ENCODE results near the gene LLGL2. TPM values are rescaled to one million over a fixed set of nuclear protein-coding genes. Genes with fewer than 3 reads are reported as not detected.

The LLGL2 gene
- total RNA-seq, 1 experiment from 2014 or later = 1.2 TPM

DNA sequence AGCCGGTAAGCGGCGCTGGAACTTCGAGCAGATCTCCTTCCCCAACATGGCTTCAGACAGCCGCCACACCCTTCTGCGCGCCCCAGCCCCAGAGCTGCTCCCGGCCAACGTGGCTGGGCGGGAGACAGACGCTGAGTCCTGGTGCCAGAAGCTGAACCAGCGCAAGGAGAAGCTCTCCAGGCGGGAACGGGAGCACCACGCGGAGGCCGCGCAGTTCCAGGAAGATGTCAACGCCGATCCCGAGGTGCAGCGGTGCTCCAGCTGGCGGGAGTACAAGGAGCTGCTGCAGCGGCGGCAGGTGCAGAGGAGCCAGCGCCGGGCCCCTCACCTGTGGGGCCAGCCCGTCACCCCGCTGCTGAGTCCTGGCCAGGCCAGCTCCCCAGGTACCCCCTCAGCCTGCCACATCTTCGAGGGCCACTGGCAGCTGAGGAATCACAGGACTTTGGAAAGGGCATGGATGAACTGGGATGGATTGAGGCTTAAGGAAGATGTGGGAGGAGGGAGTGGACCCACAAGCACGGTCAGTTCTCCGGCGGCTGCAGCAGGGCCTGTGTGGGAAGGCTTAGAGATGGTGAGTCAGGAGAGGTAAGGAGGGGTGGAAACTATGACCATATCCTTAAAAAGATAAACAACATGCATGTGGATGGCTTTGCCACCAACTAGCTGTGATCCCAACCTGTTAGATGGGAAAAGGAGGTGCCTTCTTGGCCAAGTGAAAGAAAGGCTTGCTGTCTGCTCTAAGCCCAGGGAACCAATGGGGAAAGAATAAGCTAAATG is 3.4 kb upstream of the LLGL2 start:
- no peak for DNase-seq (ENCODE audit: low read depth)

DNA sequence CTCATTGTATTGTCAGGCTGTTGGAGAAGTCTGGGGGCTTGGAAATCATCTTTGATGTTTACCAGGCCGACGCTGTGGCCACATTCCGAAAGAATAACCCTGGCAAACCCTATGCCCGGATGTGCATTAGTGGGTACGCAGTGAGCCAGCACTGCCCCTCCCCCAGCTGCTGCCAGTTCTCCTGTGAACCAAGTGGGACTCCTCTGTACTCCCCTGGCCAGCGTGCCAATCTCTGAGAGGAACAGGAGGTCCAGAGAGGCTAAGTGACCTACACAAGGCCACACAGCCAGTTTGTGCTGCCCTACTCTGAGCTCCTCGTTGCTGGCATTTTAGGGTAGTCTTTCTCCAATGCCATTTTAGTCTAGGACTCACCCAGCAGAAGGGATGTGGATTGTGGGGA is 1.9 kb upstream of the LLGL2 start:
- no peak for DNase-seq (ENCODE audit: low read depth)

DNA sequence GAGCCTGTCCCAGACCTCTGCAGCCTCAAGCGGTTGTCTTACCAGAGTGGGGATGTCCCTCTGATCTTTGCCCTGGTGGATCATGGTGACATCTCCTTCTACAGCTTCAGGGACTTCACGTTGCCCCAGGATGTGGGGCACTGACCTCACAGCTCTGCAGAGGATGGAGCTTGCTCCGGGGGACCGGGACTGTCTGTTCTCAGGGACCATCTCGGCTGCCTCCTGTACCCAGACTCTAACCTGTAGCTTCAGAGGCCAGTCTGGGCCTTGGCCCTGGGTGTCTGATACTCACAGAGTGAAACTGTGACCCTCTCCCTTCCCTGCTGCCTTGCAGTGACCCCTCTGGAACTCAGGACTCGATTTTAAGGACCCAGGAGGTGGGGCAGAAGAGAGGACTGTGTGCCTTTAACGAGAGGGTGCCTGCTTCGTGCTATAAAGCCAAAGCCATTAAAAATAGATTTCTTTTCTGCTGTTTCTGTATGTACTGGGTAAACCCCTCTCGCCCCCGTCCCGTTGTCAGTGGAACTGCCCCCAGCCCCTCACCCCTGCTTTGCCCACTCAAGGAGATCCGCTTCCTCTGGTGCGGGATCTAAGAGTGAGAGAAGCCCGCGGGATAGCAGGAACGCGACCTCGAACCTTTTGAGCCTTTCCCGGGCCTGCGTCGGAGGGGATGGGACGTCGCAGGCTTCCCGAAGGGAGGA is 1.1 kb upstream of the LLGL2 start:
- no peak for DNase-seq (ENCODE audit: low read depth)

DNA sequence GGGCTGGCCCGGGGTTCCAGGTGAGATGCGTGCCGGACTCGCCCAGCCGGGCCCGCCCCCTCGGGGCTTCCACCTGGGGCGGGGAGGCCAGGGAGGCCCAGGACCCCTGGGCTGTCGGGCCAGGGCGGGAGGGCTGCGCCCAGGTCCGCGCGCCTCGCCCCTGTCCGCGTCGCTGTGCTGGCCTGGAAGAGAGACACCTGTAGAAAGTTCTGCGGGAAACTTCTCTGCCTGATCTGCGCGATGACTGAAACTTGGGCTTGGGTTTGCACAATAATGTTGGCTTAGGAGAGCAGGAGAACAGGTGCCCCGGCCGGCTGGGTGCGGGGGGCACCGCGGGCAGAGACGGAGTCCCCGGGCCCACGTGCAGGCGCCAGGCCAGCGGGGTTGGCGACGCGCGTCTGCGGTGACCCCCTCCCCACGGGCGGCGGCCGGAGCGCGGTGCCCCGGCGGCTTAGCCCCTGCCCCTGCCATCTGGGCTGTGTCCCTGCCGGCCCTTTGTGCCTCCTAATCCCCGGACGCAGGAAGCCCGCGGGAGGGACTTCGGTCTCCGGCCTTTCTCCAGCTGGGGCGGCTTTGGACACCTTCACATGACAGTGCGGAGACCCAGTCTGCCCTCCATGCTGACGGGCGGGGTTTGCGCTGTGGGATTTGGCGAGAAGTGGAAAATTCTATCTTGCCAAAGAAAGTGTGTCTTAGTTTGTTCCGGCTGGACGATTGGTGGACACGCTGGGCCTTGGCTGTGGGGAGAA is 483 bp downstream of the LLGL2 start:
- no peak for DNase-seq (ENCODE audit: low read depth)

DNA sequence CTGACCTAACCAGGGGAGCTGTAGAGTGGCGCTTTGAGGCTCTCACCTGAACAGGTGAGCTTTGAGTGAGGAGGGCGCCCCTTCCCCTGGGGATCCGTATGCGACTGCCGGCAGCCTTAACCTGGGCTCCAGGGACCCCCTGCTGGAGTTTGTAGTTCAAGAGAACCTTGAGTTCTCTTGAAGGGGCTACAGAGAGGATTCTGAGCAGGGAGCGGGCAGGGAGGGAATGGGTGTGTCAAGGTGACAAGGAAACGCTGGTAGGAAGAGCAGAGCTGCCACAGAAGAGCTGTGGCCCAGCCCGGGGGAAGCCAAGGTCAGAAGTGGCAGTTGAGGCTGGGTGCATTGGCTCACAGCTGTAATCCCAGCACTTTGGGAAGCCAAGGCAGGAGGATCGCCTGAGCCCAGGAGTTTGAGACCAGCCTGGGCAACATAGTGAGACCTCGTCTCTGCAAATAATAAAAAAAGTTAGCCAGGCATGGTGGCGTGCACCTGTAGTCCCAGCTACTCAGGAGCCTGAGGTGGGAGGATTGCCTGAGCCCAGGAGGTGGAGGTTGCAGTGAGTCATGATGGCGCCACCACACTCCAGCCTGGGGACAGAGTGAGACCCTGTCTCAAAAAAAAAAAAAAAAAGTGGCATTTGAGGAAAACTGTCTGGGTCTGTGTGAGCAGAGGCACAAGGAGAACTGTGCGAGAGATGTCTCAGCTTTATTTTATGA is 1.2 kb downstream of the LLGL2 start:
- no peak for DNase-seq (ENCODE audit: low read depth)

DNA sequence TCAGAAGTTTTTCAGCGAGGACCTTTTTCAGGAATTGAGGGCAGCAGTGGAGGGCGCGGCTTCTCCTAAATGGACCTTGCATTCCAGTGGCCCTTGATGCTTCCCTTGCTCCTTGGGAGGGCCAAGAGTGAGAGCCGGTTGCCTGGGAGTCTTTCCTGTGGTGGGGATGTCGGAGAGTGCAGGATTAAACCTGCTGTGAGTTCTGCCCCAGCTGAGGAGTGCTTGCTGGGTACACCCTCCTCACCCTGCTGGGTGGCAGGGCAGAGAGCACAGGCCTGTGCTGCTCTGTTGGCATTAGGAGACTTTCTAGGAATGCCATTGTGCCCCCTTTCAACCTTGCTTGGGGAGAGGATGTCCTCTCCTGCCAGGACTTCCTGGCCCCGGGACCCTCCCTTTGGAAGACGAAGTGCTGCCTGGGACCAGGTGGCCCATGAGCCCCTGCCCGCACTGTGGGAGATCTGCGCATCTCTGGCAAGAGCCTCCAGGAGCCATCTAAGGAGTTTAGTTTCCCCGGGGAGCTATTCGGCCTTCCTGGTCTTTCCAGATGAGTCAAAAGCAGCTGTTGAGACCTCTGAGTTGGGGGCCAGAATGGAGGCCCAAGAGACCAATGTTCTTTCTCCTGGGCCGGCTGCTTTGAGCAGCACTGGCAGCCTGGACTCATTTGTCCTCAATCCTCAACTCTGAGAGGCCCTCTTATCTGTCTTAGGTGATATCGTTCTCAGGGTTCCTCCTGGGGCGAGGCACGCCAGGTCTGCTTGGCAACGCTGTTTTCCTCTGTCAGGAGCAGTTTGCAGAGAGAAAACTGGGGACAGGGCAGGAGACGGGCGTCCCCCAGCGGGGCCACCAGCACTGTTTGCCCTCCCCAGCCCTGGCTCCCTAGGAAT is 5.6 kb downstream of the LLGL2 start:
- no peak for DNase-seq (ENCODE audit: low read depth)

DNA sequence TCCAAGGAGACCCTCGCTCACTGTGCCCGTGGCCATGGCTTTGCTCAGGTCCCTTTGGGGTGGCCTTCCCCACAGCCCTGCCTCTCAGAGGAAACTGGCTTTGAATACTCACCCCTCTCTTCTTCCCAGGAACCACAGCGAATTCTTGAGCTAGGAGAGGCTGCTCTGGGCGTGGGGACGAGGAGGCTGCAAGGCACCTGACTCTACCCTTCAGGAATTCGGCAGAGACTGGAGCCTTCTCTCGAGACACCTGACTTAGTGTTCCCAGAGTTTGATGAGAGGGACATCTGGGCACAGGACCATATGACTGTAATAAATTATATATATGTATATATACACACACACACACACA is 6.2 kb downstream of the LLGL2 start:
- no peak for DNase-seq (ENCODE audit: low read depth)

DNA sequence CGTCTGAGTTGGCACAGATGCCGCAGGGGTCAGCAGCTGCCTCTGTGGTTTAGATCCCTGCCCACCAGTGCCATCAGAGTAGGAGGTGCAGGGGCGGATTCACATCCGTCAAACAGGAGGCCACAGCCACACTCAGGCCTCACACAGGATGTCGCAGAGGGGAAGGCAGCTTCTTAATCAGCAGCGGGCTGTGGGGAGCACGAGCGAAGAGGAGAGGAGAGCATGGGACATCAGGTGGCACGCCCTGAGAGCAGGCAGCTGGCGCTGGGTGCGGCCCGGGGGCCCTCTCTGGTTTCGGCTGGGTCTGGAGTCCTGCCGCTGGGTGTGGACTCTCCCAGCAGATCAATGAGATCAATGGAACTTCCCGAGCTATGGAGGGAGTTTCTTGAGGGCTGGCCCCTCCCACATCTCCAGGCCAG is 9.6 kb downstream of the LLGL2 start:
- no peak for DNase-seq (ENCODE audit: low read depth)

DNA sequence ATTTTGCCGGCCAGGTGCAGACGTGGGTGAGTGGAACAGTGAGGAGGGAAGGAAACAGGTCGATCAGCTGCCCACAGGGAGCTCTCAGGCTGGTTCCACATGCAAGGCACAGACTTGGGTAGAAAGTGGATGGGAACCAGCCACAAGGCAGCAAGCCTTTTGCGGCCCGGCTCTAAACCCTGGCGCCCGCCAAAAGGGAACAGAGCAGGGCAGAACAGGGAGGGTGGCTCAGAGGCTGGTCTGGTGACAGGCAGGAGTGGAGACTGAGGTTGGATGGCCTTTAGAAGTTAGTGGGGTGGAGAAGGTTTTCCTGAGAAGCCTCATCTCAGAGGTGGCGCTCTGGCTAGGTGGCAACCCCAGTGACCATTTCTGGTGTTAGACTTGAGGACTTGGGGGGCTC is 10.4 kb downstream of the LLGL2 start:
- no peak for DNase-seq (ENCODE audit: low read depth)

DNA sequence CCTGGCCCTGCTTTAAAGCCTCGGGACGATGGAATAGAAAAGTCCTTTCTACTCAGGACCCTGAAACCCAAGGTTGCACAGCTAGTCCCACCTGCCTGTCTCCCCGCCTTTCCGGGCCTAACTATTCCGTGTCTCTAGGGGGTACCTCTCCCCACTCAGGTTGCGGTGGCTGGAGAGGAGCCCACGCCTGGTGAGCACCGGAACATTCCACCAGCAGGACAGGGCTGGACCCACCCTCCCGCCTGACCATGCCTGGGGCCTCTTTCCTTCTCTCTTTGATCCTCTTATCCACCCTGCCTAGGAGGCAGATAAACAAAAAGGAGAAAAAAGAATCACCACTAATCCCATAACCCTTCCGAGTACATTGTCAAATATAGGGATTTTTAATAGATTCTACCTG is 10.9 kb downstream of the LLGL2 start:
- no peak for DNase-seq (ENCODE audit: low read depth)

DNA sequence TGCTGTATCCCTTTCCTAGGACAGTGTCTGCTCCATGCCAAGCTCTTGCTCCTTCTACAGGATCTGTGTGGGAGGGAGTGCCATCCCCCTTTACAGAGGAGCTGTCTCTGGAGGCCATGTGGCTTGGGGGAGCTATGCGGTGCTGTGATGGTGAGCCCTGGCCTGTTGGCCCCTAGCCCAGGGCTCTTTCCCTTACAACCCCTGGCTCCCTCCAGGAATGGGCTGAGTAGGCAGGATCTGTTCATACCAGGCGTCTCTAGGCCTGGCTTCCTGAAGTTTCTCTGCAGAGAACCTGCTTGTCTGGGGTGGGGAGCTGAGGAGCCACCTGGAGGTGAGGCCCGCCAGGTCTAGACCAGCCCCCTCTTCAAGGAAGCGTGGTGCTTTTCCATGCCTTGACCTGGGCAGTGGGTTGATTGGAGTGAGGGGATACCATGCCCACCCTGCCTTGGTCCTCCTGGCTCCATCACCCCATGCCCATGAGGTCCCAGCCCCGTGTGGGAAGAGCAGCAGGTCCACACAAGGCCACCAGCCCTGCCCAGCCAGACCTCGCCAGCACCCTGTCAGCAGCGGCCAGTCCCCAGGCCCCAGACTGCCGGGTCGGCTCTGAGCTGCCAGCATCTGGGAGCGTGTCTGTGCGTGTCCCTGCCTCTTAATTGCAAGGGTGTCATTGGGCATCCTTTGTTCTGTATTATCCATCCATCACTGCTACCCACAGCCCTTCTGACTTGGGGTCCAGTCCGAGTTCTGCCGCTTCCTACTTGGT is 14.7 kb downstream of the LLGL2 start:
- peak; percentile 21 for DNase-seq (ENCODE audit: low read depth)

DNA sequence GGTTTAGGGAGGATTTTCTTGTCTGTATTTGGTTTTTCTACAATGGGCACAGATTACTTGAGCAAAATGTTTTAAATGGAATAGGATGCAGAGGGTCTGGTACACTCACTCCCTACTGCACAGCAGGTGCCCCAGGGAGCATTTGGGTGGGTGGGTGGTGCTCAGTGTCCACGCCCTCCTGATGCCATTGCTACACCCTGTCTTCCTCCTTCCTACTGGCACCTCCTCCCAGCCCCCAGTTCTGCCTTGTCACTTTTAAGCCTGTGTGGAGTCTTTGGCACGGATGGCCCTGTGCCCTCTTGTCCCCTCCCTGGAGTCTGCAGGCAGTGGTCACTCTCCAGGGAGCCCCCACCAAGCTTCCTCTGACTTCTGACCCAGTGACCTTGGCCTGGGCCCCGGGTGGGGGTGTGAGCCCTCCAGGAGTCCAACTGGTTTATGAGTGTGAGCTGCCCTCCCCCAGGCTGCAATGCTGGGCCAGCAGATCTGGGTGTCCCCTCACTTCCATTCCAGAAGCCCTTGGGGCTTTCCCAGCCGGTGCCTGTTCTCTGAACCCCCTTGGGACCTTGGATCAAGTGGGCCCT is 15.5 kb downstream of the LLGL2 start:
- no peak for DNase-seq (ENCODE audit: low read depth)

DNA sequence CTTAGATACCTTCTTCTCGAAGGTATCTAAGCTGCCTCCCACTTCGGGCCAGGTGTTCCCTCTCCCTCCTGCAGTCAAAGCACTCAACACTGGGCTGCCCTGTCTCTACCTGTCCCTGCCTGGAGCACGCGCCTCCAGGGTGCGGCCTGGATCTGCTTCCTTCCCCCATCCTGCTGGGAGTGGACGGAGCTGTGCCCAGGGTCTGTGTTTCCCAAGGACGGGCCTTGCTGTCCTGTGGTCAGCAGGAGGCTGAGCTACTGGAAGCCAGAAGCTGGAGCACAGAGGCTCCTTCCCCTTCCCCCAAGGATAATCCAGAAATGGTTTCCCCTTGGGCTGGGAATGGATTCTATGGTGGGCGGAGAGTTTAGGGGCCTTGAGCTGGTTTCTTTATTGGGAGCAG is 16.7 kb downstream of the LLGL2 start:
- DNase-seq (ENCODE audit: low read depth) = no peak

DNA sequence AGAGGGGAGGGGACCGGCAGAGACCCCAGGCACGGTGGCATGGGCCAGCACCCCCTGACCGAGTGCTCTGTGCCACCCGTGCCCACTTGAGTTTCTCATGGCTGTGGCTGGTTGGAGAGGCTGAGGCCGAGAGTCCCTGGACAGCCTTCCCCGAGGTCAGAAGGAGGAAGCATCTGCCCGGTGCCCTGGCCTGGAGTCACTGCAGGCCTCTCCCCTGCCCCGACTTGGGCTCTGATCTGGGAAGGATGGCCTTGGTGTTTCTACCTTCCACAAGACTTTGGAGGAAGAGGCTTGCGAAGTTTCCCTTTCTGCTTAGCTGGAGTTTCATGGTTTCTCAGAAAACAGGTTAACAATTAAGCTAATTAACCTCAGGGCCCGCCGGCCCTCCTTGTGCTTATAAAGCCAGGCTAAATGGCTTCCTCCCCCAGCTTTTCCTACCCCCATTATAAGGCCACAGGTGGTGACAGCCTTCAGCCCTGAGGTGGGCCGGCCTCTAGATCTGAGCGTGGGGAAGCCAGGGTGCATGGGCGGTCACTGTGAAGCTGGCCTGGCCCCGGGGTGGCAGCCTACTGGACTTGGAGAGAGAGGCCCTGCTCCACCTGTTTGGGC is 17.3 kb downstream of the LLGL2 start:
- DNase-seq (ENCODE audit: low read depth) = no peak

DNA sequence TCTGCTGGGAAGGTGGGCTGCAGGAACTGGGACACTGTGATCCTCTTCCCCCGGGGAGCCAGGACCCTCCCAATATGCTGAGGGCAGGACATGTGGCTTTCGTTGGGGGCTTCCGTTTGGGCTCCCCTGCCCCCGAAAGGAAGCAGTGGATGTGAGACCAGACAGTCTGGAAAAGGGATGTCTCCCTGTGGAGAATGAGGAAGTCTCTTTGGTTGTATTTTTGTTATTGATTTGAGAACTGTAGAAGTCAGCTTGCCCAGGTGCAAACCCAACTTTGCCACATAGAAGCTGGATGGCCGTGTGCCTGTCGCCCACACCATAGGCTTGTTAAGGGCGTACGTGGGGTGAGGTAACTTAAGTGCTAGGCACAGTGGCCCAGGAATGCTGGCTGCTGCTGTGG is 18.8 kb downstream of the LLGL2 start:
- no peak for DNase-seq (ENCODE audit: low read depth)

DNA sequence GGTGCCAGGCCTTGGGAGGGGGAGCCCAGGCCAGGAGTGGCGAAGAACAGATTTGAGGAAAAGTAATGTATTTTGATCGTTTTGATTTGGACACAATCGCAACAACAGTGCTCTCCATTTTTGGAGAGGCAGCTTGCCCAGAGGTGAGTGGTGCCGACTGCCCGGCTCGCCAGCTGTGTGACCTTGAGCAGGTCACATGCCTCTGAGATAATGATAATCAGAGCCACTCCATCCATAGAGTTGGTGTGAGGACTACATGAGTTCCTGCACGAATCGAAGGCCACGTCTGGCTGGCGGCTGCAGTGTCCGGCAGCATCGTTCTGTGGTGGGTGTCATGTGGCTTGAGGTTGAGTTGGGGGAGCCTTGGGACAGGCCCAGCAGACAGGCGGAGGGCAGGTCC is 20.7 kb downstream of the LLGL2 start:
- DNase-seq (ENCODE audit: low read depth) = no peak

DNA sequence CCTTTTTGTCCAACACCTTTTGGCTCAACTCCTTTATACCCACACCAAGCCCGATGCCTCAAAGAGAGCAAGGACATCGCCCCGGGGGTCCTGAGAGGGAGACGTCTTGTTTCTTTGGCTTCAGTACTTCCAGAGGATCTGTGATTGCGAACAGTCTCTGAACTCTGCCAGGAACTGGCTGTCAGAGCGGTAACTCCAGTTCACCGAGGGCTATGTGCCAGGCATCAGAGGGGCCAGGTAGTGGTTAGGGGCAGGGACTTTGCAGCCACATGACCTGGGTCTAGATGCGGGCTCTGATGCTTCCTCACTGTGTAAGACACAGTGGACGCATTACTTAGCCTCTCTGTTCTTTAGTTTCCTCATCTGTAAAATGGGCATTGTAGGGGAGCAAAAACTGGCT is 21.6 kb downstream of the LLGL2 start:
- DNase-seq (ENCODE audit: low read depth) = no peak

DNA sequence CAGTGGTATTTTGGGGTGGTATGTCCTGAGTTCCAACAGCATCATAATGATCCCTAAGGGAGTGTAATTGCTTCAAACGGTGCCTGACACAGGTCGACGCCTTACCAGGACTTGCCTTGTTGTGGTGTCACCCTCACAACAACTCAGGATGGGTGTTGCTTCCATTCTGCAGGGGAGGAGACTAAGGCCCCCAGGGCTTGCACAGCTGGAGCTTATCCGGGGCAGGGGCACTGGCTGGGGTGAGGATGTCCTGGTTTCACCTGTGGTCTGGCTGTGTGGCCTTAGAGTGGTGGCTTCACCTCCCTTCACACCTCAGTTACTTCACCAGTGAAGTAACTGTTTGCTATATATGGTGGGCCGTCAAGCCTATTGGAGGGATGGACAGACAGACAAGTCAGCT is 23.3 kb downstream of the LLGL2 start:
- DNase-seq (ENCODE audit: low read depth) = no peak

DNA sequence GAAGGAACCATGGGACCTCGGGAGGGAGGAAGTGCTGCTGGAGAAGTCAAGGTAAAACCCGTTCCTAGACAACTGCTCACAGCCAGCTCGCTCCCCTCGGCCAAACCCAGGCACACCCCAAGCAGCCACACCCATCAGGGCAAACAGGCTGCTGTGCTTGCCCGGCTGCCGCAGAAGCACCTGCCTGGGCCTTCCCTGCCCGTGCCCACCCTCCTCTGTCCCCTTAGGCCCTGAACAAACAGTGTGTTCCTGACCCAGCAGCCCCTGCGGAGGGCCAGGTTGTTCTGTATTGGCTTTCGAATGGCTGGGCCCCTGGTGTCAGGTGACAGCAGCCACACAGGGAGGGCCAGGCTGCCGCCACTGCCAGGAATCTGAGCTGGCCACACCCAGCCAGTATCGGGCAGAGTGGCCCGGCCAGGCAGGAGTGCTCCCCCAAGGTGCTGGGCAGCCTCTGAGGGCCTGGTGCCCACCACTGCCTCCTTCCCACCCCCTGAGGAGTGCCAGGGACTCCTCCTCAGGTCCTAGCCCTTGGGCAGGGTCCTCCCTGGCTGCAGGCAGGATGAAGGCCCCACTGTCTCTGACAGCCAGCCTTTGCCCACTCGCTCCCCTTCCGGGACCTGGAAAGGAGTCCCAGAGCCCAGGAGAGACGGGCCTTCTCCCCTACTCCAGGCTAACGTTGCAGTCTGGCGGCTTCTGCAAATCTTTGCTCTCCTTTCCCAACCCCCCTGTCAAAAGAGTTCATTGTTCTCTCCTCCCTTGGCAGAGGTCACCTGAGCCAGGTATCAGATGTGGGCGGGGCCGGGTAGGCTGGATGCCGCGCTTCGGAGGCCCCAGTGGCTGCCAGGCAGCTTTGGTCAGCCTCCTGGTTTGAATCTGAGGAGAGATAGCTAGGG is 24.0 kb downstream of the LLGL2 start:
- DNase-seq (ENCODE audit: low read depth) = no peak
